Loucy (cell line): ENCODE measurements around the gene SRP19.

Source experiments
- H2AFZ ChIP-seq: fragments of 200-600 bp; sonication (generic); 2 replicates; pipeline ENCODE4 v1.6.0; 2016; ENCODE audit warnings: antibody characterized with exemption, mild to moderate bottlenecking, low read length, moderate library complexity
- H3F3A ChIP-seq: fragments of 200-600 bp; 2 replicates; pipeline ENCODE4 v1.6.0; 2016; ENCODE audit warnings: antibody characterized with exemption, low read depth, mild to moderate bottlenecking
- H3K27me3 ChIP-seq: fragments of 200-600 bp; sonication (generic); 2 replicates; pipeline ENCODE4 v1.6.1; 2014; ENCODE audit warnings: low read length, mild to moderate bottlenecking; ENCODE audit not compliant: insufficient read depth, poor library complexity, severe bottlenecking
- H3K36me3 ChIP-seq: fragments of 200-600 bp; sonication (generic); 2 replicates; pipeline ENCODE4 v1.6.1; 2016; ENCODE audit warnings: low read length; ENCODE audit not compliant: insufficient read depth
- H3K4me1 ChIP-seq: fragments of 200-600 bp; sonication (generic); 2 replicates; pipeline ENCODE4 v1.5.1; 2014; ENCODE audit warnings: low read length, mild to moderate bottlenecking; ENCODE audit not compliant: insufficient read depth, poor library complexity, severe bottlenecking
- H3K4me2 ChIP-seq: fragments of 200-600 bp; sonication (generic); 2 replicates; pipeline ENCODE4 v1.6.0; 2014; ENCODE audit warnings: antibody characterized with exemption, low read length, low read depth, mild to moderate bottlenecking; ENCODE audit not compliant: poor library complexity, severe bottlenecking
- H3K4me3 ChIP-seq: fragments of 200-600 bp; sonication (generic); 2 replicates; pipeline ENCODE4 v1.5.1; 2014; ENCODE audit warnings: low read length, mild to moderate bottlenecking, mixed read lengths; ENCODE audit not compliant: poor library complexity, severe bottlenecking
- H3K79me2 ChIP-seq: fragments of 200-600 bp; sonication (generic); 2 replicates; pipeline ENCODE4 v1.6.1; 2014; ENCODE audit warnings: low read length; ENCODE audit not compliant: insufficient read depth
- H3K9ac ChIP-seq: fragments of 200-600 bp; sonication (generic); 2 replicates; pipeline ENCODE4 v1.6.0; 2014; ENCODE audit warnings: mild to moderate bottlenecking, low read depth, low read length, moderate library complexity; ENCODE audit not compliant: poor library complexity, severe bottlenecking
- H3K9me2 ChIP-seq: fragments of 200-600 bp; sonication (generic); replicated peaks from 2 replicates; pipeline ENCODE4 v1.6.1; 2016; ENCODE audit warnings: low read depth, low read length, mixed read lengths
- H3K9me3 ChIP-seq: fragments of 200-600 bp; sonication (generic); 2 replicates; pipeline ENCODE4 v1.6.1; 2014; ENCODE audit warnings: mild to moderate bottlenecking, antibody characterized with exemption, low read length, low read depth; ENCODE audit not compliant: insufficient read depth
- H4K20me1 ChIP-seq: fragments of 200-600 bp; sonication (generic); 2 replicates; pipeline ENCODE4 v1.6.0; 2014; ENCODE audit warnings: antibody characterized with exemption, low read length, mild to moderate bottlenecking; ENCODE audit not compliant: insufficient read depth, poor library complexity, severe bottlenecking
- EZH2phosphoT487 ChIP-seq: fragments of 200-600 bp; IDR thresholded peaks from 2 replicates; pipeline ENCODE4 v1.6.1; 2018; ENCODE audit warnings: antibody characterized with exemption, mild to moderate bottlenecking, moderate library complexity, borderline replicate concordance
- TF ChIP-seq, protein P1 (sequence below): fragments of 200-600 bp; sonication (generic); conservative IDR thresholded peaks from 2 replicates; pipeline ENCODE4 v1.5.1; 2014; ENCODE audit warnings: mild to moderate bottlenecking, antibody characterized with exemption, low read length

Gene SRP19

DNA sequence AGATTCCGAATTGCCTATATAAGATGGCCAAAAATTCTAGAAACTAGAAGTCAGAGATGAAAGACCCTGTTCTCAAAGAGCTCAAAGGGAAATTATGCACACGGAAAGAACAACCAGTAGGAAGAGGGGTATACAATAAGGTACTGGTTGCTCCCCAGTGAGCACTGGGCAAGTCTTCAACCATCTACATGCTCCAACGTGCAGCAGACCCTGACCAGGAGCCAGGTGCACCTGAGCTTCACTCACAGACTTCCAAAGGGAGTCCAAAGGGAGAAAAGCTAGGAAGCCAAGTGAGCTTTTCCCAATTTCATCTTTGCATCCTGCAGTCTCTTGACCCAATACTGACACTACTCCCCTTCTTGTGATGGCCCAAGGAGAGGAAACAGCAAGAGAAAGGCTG is 57.0 kb downstream of the SRP19 start:
- peak overlapping the region; percentile 24 for H3K4me2 ChIP-seq
- no peaks in the 10 kb centered on the region for H3K9me3 ChIP-seq
- H3K9me2 ChIP-seq: no peaks in the 10 kb centered on the region
- no peak overlapping the region for H3K4me3 ChIP-seq
- no peaks in the 10 kb centered on the region for H3F3A ChIP-seq
- TF ChIP-seq EZH2phosphoT487: no peak
- TF ChIP-seq, protein P1, sequence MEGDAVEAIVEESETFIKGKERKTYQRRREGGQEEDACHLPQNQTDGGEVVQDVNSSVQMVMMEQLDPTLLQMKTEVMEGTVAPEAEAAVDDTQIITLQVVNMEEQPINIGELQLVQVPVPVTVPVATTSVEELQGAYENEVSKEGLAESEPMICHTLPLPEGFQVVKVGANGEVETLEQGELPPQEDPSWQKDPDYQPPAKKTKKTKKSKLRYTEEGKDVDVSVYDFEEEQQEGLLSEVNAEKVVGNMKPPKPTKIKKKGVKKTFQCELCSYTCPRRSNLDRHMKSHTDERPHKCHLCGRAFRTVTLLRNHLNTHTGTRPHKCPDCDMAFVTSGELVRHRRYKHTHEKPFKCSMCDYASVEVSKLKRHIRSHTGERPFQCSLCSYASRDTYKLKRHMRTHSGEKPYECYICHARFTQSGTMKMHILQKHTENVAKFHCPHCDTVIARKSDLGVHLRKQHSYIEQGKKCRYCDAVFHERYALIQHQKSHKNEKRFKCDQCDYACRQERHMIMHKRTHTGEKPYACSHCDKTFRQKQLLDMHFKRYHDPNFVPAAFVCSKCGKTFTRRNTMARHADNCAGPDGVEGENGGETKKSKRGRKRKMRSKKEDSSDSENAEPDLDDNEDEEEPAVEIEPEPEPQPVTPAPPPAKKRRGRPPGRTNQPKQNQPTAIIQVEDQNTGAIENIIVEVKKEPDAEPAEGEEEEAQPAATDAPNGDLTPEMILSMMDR: no peak
- no peak overlapping the region for H2AFZ ChIP-seq
- no peaks in the 10 kb centered on the region for H3K27me3 ChIP-seq
- peaks cover 15% of the 10 kb centered on the region for H3K79me2 ChIP-seq
- no peaks in the 10 kb centered on the region for H3K36me3 ChIP-seq
- H3K9ac ChIP-seq: no peak overlapping the region
- peaks cover 13% of the 10 kb centered on the region for H3K4me1 ChIP-seq
- no peaks in the 10 kb centered on the region for H4K20me1 ChIP-seq

DNA sequence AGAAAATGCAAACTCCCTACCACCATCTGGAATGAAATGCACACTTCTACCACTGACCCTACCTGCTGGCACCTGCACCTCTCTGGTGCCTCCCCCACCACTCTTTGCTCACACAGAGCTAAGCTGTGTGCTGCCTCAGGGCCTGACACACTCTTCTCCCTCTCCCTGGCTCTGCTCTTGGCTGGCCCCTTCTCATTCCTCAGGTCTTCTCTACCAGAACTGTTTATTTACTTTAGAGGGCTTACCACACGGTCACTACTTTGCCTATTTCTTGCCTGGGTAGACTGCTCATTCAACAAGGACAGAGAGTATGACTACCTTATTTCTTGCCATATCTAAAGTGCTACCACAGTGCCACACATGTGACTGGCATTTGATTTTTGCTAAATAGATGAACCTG is 57.6 kb downstream of the SRP19 start:
- Histone ChIP-seq H3K27me3 (no peaks in the 10 kb centered on the region), H3K4me1 (peaks cover 13% of the 10 kb centered on the region), H3K79me2 (peaks cover 15% of the 10 kb centered on the region), H3K4me2 (peak overlapping the region; percentile 24), H3K4me3 (no peak overlapping the region), H3K36me3 (no peaks in the 10 kb centered on the region), H4K20me1 (no peaks in the 10 kb centered on the region), H3K9ac (no peak overlapping the region), H3K9me2 (no peaks in the 10 kb centered on the region), H3F3A (no peaks in the 10 kb centered on the region), H3K9me3 (no peaks in the 10 kb centered on the region), H2AFZ (no peak overlapping the region)
- TF ChIP-seq EZH2phosphoT487: no peak
- TF ChIP-seq, protein P1: no peak
